Stimulated activated CD8-positive, alpha-beta memory T cell treated with anti-CD3 and anti-CD28 coated beads, Interleukin-15, amount 100 ng/mL, for 1 hour (primary cell): ENCODE results near the gene NAPA.

ENCODE experiments used
- DNase-seq: peaks from one replicate; pipeline ENCODE4 v3.0.0-alpha.2; 2020; ENCODE audit warnings: low read depth

Gene NAPA

DNA sequence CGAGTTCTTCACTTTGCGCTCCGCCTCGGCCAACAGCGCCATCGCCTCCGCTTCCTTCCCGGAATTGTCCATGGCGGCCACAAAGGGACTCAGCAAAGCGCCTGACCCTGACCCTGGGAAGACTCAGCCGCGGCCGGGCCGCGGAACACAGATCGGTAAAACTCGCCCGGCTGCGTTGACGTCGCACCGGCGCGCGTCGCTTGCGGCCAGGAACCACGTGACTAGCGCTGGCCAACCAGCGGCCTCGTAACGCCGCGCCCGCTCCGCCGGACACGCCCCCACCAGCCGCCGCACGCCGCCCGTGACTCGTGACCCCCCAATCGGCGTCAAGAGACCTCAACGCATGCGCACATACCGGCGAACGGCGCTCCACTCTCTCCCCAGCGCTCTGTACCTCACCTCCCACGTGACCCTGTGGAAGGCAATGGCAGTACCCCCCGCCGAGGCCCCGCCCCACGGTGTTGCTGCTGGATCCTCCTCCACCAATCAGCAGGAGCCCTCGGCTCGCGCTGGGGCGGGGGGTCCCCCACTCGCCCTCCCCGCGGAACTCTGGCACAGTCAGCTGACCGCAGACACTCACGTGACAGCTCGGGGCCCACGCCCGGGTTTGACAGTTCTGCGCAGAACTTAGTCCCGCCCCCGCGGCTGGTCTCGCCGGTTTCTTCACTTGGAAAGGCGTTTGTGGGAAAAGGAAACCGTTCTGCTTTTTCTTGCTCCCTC is at the start of gene NAPA:
TSS of gene NAPA (minus strand) at position 195 of the 720 bp plus-strand sequence. CDS start at position 72, 123 bp downstream.
- DNase-seq: peak; percentile 100

DNA sequence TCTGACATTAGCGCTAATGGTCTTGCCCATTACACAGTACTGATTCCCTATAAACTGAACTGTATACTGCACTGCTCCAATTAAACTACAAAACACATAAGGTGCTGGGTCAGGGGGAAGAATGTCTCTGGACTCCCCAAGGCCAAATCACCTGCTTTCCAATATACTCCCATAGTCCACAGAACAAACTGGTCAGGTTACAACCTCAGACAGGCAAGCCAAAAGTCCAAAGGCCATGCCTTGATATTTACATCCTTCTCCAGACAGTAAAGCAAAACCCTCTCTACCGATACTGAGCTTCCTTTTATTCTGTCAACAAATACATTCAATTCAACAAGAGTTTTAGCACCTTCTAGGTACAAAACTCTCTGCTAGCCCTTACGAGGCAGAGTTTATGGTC is 49.2 kb upstream of the NAPA start:
- no peak for DNase-seq

DNA sequence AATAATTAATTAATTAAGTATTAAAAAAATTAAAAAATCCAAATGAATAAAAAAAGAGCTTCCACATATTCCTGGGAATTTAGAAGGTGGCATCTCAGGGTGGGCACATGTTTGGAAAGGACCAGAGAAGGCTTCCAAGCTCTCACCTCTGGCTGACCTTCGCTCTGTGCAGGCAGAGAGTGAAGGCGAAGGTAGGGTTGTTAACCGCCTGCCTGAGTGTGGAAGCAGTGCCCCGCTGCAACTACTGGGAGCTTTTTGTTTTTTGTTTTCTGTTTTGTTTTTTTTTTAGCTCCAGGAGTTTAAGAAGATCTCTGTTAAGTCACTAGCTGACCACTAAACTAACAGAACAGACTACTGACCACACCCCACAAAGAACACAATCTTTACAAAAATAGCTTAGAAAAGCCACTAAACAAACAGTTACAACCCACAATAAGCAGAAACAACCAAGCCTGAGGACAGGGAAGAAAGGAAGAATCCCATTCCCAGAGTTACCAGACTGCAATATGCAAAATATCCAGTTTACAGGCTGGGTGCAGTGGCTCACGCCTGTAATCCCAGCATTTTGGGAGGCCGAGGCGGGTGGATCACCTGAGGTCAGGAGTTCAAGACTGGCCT is 46.7 kb upstream of the NAPA start:
- DNase-seq: no peak

DNA sequence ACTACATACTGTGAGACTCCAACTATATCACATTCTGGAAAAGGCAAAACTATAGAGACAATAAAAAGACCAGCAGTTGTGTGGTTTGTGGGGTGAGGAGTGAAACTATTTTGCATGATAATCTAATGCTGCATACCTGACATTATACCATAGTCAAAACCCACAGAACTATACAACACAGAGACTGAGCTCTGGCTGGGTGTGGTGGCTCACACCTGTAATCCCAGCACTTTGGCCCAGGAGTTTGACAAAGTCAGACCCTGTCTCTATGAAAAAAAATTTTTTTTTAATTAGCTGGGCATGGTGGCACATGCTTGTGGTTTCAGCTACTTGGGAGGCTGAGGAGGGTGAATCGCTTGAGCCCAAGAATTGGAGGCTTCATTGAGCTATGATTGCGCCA is 46.1 kb upstream of the NAPA start:
- no peak for DNase-seq

DNA sequence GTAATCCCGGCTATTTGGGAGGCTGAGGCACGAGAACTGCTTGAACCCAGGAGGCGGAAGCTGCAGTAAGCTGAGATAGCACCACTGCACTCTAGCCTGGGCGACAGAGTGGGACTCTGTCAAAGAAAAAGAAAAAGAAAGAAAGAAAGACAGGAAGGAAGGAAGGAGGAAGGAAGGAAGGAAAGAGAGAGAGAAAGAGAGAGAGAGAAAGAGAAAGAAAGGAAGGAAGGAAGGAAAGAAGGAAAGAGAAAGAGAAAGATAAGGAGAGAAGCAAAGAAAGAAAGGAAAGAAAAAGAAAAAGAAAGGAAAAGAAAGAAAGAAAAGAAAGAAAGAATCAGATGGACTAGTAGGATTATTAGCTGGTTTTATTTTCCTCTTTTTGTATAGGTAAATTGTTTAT is 35.3 kb upstream of the NAPA start:
- DNase-seq: no peak

DNA sequence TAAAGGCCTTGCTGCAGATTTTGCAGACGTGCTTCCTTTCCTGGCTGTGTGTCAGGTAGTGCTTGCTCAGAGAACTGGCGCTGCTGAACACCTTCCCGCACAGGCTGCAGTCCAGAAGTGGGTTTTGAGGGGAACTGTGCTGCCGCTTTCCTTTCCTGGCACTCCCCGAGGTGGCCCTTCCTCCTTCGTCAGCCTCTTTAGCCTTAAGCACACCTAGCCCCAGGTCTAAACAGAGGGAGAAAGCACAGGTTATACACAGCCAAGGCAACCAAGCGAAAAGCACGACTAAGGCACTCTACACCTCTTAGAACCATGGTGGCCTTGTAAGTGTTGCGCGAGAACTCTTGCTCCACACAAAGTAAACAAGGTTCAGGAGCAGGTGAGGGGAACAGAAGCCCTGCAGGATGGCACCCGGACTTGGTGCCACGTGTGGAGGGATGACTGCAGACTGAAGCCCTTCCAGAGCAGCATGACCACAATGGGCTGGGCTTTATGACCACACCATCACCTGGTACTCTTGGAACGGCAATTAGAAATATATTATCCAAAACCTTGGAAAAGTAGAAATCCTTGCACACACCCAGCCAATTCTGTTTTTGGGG is 34.5 kb upstream of the NAPA start:
- DNase-seq: no peak

DNA sequence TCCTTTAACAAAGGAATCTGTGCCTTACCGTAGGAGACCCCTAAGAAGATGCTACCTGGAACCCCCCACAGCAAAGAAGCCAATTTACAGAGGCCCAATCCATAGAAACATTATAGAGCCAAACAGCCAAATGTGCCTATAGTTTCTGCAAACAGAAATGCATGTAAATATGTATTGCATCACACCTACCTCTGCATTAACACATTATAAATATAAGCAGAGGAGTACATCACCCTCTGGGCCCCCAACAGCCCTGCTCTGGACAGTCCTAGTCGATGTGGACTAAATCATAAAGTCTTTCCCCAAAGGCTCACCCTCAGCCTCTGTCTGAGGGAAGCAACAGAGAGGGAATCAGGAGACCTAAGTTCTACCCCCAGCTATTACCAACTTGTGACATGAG is 32.3 kb upstream of the NAPA start:
- no peak for DNase-seq

DNA sequence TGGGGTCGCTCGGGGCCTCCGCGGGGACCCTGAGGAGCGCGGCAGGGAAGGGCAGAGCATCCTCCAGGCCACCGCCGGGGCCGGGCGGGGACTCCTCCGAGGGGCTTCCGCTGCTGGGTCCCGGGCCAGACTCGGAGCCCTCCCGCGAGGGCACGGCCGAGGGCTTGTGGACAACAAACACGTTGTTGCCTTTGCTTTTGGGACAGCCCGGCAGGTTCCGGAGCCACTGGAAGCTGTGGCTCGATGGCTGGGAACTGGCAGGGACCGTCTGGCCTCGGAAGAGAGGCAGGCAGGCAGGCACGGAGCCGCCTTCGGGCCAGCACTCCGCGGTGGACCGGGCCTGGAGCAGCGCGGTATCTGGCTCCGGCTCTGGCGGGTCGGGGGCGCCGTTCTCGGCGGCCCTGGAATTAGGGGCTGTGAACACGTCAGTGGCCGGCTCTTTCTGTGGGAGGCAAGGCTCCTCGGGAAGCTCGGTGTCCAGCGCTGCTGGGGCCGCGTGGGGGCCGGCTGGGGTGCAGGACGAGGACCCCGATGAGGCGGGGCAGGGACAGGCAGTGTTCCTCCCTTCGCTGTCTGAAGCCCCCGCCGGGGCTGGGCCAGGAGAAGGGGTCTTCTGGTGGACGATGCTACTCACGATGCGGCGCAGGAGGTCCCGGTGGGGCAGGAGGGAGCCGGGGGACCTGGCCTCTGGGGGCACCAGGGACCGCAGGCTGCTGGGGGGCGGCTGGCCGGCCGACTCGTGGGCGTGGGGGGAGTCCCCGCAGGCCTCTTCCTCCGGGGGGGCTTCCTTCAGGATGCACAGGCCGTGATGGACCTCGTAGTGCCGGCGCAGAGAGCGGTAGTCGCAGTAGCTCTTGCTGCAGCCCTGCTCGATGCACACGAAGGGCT is 30.4 kb upstream of the NAPA start:
- no peak for DNase-seq

DNA sequence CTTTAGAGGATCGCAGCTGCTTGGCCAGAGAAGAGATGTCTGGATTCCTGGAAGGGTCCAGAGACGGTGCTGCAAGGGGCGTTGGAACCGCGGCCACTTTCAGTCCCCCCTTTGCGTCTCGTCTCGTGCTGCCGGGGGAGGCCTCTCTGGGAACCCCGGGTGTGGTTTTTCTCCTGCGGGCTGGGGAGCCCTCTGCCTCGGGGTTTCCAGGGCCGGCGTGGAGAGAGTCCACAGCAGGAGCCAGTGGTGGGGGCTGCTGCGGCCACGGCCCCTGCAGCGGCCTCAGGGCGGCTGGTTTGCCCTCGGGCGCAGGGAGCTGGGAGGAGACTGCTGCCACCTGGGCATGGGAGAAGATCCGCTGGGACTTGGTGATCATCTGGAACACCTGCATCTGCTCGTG is 29.6 kb upstream of the NAPA start:
- no peak for DNase-seq

DNA sequence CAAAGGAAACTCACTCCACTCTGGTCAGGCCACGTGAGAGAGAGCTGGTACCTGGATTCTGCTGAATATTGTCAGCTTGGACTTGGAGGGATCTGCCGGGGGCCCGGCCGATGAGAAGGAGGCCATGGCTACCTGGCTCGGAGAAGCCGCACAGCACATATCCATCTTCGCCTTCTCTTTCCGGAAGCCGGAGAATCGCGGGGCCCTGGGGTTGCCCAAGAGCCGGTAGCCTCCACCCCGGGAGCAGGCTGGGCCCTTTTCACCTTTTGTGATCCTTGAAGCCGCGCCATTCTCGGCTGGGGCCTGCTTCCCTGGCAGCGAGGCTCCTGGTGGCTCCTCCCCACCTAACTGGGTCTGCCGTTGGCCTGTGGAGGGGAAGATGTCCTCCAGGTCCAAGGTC is 29.2 kb upstream of the NAPA start:
- DNase-seq: no peak

DNA sequence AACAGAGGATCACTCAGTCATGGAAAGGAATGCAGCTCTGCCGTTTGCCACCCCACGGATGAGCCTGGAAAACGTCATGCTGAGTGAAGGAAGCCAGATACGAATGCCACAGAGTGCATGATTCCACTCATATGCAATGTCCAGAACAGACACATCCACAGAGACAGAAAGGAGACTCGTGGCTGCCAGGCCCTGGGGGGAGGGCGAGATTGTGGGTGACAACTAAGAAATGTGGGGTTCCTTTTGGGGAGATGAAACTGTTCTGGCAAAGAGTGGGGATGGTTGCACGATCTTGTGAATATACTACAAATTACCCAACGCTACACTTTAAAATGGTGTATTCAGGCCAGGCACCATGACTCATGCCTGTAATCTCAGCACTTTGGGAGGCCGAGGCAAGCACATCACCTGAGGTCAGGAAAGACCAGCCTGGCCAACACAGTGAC is 27.2 kb upstream of the NAPA start:
- no peak for DNase-seq

DNA sequence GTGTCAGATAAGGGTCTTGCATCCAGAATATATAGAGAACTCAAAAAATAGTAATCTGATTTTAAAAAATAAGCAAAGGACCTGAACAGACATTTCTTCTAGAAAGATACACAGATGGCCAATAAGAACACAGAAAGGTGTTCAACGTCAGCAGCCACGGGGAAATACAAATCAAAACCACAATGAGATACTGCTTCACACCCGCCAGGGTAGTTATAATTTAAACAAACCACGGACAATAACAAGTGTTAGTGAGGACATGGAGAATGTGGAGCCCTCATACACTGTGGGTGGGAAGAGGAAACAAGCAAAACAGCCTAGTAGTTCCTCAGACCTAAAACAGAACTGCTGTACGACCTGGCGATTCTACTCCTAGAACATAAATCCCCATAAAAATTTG is 26.7 kb upstream of the NAPA start:
- no peak for DNase-seq

DNA sequence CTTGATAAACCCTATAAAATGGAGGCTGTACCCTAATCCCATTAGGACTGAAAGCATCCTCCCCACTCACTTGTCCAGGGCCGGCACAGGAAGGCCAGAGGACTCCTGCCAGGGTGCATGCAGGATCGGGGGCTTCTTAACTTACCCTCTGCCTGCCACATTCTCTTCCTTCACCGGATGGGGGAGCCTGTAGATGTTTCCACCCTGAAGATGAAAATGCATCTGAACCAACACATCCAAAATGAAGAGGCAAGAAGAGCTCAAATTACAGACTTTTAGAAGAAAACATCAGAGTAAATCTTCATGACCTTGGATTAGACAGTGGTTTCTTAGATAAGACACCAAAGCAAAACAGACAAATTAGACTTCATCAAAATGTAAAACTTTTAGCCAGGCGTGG is 25.9 kb upstream of the NAPA start:
- no peak for DNase-seq

DNA sequence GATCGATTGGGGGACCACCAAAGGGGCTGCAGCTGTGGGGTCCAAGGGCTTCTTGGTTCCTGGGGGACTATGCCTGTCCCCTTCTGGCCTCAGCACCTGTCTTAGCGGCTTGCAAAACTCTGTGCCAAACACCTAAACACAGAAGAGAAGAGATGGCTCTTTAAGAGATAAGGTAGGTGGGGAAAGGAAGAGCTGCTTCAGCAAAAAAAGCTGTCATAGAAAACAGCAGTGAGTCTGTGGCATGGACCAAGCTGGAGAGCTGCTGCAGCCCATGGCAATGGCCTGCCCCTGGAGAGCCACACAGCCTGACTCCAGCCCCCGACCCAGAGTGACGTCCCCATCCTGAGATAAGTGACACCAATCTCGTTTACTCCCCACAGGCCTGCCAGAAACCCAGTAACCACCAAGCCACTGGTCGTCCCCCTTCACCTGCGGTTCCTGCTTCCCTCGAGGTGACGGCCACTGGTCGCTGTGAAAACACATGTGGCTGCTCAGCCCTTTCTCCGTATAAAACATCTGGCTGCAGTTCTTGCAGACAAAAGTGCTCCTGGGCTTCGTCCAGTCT is 25.0 kb upstream of the NAPA start:
- no peak for DNase-seq

DNA sequence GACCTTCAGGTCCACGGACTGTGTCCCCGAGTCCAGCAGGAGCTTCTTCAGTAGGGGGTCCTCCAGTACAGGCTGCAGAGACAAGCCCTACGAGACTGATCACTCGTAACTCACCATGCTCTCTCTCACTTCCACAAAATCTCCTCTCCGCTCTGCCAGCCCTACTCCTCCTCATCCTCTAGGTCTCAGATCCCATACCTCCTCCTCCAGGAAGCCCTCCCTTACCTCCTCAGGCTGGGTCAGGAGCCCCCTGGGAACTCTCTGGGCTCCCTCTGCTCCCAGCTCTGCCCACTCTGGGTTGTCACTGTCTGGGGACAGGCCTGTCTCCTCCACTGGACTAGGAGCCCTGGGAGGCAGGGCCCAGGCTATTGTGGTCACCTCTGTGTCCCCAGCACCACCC is 23.9 kb upstream of the NAPA start:
- DNase-seq: no peak

DNA sequence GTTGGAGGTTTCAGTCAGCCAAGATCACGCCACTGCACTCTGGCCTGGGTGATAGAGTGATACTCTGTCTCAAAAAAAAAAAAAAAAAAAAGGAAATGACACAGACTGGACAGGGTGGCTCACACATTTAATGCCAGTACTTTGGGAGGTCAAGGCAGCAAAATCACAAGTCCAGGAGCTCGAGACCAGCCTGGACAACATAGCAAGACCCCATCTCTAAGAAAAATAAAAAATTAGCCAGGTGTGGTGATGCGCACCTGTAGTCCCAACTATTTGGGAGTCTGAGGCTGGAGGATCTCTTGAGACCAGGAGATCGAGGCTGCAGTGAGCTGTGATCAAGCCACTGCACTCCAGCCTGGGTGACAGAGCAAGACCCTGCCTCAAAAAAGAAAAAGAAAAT is 22.6 kb upstream of the NAPA start:
- no peak for DNase-seq

DNA sequence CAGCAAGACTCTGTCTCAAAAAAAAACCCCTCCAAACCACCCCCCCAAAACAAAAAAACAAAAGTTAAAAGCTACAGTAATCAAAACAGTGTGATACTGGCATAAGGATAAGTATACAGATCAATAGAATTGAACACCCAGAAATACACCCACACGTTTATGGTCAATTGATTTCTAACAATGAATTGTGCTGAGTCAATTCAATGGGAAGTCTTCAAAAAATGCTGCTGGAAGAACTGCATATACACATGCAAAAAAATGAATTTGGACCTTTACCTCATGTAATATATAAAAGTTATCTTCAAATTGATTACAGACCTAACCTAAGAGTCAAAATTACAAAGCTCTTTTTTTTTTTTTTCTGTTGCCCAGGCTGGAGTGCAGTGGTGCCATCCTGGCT is 19.8 kb upstream of the NAPA start:
- no peak for DNase-seq

DNA sequence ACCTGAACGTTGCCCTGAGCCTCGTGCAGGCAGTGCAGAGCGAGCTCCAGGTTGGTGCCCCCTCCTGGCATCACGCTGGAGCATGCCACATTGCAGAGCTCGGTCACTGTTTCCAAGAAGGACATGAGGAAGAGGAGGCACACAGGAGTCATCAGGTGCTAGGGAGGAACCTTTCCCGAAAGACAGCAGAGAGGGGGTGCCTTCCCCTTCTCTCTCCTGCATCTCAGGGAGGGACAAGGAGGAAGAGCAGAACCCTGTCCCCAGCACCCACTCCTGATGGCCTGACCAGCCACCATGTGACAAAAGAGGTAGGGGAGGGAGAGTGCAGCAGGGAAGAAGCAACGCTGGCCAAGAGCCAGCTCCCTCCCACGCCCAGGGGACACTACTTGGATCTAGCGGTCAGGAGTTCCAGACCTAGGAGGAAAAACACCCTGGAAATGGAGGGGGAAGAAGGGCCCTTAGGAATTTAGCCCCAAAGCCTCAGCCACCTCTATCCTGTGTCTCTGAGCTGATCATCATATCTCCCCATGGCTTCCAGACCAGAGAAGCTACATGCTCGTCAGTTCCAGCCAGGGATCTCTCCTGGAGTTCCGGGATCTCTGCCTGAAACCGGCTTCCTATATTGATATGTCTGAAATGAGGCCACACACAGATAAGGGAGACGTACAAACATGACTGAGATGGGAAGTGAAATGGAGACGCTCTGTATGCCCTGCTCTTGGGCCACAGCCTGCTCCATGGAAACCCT is 17.0 kb upstream of the NAPA start:
- no peak for DNase-seq

DNA sequence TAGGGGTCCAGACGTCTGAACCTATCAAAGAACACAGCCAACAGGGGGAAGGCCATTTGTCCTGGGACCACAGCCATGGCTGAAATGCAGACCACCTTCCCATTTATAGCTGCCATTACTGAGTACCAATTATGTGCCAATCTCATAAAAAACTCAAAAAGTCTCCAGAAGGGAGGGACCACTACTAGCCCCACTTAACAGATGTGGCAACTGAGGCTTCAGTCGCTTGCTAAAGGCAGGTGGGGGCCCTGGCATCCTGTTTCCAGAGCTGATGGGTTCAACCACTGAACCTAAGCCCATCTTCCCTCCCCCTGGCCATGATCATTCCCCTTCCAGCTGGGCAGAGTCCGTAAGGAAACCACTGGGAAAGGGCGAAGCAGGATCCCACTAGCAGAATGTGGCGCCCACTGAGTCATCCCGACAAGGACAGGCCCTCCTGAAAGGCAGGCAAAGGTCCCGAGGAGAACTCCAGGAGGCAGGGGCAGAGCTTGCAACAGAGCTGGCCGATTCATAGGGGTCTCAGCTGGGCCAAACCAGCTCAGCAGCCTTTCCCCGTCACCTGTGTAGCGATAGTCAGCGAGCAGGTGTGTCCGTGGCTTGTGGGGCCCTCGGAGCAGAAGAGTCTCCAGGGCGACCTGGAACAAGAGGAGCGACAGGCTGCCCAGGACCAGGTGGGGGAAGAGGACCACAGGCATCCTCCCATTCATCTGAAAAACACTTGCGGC is 14.3 kb upstream of the NAPA start:
- no peak for DNase-seq

DNA sequence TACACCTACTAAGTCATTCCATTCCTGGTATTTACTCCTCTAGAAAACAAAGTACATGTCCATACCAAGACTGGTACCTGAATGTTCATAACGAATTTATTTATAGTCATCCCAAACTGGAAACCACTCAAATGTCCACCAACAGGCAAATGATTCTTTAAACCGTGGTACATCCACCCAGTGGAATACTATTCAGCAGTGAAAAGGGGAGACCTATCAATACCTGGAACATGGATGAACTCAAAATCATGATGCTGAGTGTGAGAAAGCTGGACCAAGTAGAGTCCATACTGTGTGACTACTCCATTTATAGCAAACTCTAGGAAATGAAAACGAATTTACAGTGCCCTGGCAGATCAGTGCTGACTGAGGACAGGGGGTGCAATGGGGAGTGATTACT is 11.9 kb upstream of the NAPA start:
- DNase-seq: no peak

DNA sequence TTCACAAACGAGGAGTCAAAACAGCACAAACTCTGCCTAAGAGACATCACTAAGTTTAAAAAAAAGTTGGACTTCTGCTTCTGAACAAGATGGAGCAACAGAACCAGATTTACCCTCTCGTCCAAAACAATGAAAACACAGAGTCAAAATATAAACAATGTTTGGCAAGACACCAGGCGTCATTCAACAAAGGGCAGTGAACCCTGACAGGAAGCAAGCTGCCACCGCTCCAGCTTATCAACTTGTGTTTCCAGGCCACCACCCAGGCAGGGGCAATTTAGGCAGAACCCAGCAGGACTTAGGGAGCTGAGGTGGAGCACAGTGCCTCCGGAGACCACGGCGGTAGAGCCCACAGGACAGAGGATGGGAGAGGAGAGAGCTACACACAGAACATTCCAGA is 8.6 kb upstream of the NAPA start:
- DNase-seq: no peak
